Ovary (tissue), 3 donors: ENCODE data around the gene MYH9.

ENCODE experiments used
- POLR2A ChIP-seq: fragments of 450-650 bp; IDR thresholded peaks from one replicate; pipeline ENCODE4 v1.6.1; 2017; ENCODE audit warnings: antibody characterized with exemption, mild to moderate bottlenecking, moderate library complexity
- TF ChIP-seq, protein P1 (sequence below), 3 donors: fragments of 450-650 bp in 2 of 3; fragments of 200-600 bp in 1 of 3; IDR thresholded peaks; one replicate each; pipeline versions ENCODE4 v1.5.1 to v1.8.0; 2016 to 2022; ENCODE audit warnings: antibody characterized with exemption in 3 of 3, mild to moderate bottlenecking in 1 of 3
- donor health status: DM: no; HTN: no; CAD: no.

DNA sequence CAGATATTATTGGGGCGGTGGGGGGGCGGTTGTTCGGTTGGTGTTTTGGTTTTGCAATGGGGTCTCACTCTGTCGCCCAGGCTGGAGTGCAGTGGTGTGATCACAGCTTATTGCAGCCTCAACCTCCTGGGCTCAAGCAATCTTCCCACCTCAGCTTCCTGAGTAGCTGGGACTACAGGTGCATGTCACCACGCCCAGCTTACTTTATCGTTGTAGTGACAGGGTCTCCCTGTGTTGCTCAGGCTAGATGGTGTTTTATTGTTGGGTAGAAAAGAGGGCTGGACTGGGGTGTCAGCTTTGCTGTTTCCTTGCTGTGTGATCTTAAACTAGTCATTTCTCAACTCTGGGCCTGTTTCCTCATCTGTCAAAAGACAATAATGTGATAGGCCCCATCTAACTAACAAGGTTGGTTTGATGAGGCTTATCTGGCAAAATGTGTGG is 17.5 kb upstream of the MYH9 start:
- TF ChIP-seq POLR2A, result no peak
- TF ChIP-seq, protein P1, sequence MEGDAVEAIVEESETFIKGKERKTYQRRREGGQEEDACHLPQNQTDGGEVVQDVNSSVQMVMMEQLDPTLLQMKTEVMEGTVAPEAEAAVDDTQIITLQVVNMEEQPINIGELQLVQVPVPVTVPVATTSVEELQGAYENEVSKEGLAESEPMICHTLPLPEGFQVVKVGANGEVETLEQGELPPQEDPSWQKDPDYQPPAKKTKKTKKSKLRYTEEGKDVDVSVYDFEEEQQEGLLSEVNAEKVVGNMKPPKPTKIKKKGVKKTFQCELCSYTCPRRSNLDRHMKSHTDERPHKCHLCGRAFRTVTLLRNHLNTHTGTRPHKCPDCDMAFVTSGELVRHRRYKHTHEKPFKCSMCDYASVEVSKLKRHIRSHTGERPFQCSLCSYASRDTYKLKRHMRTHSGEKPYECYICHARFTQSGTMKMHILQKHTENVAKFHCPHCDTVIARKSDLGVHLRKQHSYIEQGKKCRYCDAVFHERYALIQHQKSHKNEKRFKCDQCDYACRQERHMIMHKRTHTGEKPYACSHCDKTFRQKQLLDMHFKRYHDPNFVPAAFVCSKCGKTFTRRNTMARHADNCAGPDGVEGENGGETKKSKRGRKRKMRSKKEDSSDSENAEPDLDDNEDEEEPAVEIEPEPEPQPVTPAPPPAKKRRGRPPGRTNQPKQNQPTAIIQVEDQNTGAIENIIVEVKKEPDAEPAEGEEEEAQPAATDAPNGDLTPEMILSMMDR (IDR thresholded peaks at IDR 0.05), result no peak
